ENCODE data around the gene HAO1. TPM values are rescaled to one million over a fixed set of nuclear protein-coding genes. Genes with fewer than 3 reads are reported as not detected.

HAO1 gene
- polyA plus RNA-seq, 1 of the 3 experiments (the other 2 are of a cell fraction) = not detected

GRCh38 chr20:7985916-7986315 lies 45.7 kb upstream of the HAO1 start:
- WGBS (ENCODE audit: low lambda C conversion rate) = 96% methylated on average over 4 of the region's 4 CpGs

GRCh38 chr20:7984192-7984591 lies 43.9 kb upstream of the HAO1 start:
- no peaks in the 10 kb centered on the region for H4K20me1 ChIP-seq (ENCODE audit: insufficient read depth)
- H3K27ac ChIP-seq (ENCODE audit: low read depth in 2 of 2, low read length in 1 of 2) = no peak overlapping the region
- 100% methylated on average over 2 of the region's 2 CpGs for WGBS (ENCODE audit: low lambda C conversion rate)
- no peak overlapping the region for H3K4me3 ChIP-seq (ENCODE audit: low read depth in 2 of 2, low read length in 1 of 2)
- H3K9me3 ChIP-seq = no peaks in the 10 kb centered on the region
- H3K4me2 ChIP-seq = no peak overlapping the region
- H3K9me2 ChIP-seq = no peaks in the 10 kb centered on the region
- CTCF ChIA-PET = interaction anchor here (0.6 to 5.9 kb wide), 4 partner anchors 35 to 1088 kb away, joined by 3 to 45 read pairs (median 12); no protein-coding TSS in a partner anchor
- H2AFZ ChIP-seq (ENCODE audit: low read depth) = no peak overlapping the region
- DNase-seq = no peak
- peaks cover 19 to 75% of the 10 kb centered on the region in 2 experiments for H3K36me3 ChIP-seq (replicated peaks in 1 of 2; ENCODE audit: control insufficient read depth in 1 of 2, insufficient read depth in 2 of 2, low read length in 1 of 2)
- POLR2A ChIA-PET = no interaction called here
- no peak overlapping the region for H3K9ac ChIP-seq
- H3K4me1 ChIP-seq (ENCODE audit: control insufficient read depth in 1 of 2, insufficient read depth in 2 of 2, low read depth in 1 of 2, low read length in 1 of 2) = no peaks in the 10 kb centered on the region; a peak in 2 of 4 replicates
- H3F3A ChIP-seq (replicated peaks; ENCODE audit: insufficient read depth) = no peaks in the 10 kb centered on the region
- no peaks in the 10 kb centered on the region for H3K27me3 ChIP-seq (ENCODE audit: insufficient read depth)
- H3K79me2 ChIP-seq (ENCODE audit: insufficient read depth) = no peaks in the 10 kb centered on the region
- TF ChIP-seq CTCF (IDR thresholded peaks at IDR 0.05) (no peak), MAX (IDR thresholded peaks at IDR 0.05; ENCODE audit: low read depth) (no peak), FOXJ3 (CRISPR knock-in tag; IDR thresholded peaks at IDR 0.05) (no peak), FOXM1 (IDR thresholded peaks at IDR 0.05; ENCODE audit: low read depth) (no peak), NRF1 (IDR thresholded peaks at IDR 0.05; ENCODE audit: low read depth, low read length) (no peak), GABPA (IDR thresholded peaks at IDR 0.05; ENCODE audit: low read depth) (no peak), ELF1 (IDR thresholded peaks at IDR 0.05) (no peak), SIN3A (IDR thresholded peaks at IDR 0.05; ENCODE audit: borderline replicate concordance, low read depth, low read length) (no peak), RCOR1 (IDR thresholded peaks at IDR 0.05; ENCODE audit: low read length) (no peak), MXI1 (IDR thresholded peaks at IDR 0.05; ENCODE audit: low read depth, low read length) (no peak), IRF3 (IDR thresholded peaks at IDR 0.05; ENCODE audit: low read depth, low read length) (no peak), NFIC (IDR thresholded peaks at IDR 0.05; ENCODE audit: borderline replicate concordance) (no peak), MEF2A (IDR thresholded peaks at IDR 0.05; ENCODE audit: borderline replicate concordance, low read depth) (no peak), USF2 (IDR thresholded peaks at IDR 0.05; ENCODE audit: borderline replicate concordance, low read depth, low read length) (no peak)

More at GRCh38 chr20:7985916-7986315, 45.7 kb upstream of the HAO1 start:
- no peak for DNase-seq
- Histone ChIP-seq H3K4me3 (ENCODE audit: low read depth in 2 of 2, low read length in 1 of 2) (no peak overlapping the region), H2AFZ (ENCODE audit: low read depth) (no peak overlapping the region), H3K27ac (ENCODE audit: low read depth in 2 of 2, low read length in 1 of 2) (no peak overlapping the region), H3K9ac (no peak overlapping the region), H3K79me2 (ENCODE audit: insufficient read depth) (no peaks in the 10 kb centered on the region), H3K27me3 (ENCODE audit: insufficient read depth) (no peaks in the 10 kb centered on the region), H3K36me3 (replicated peaks in 1 of 2; ENCODE audit: control insufficient read depth in 1 of 2, insufficient read depth in 2 of 2, low read length in 1 of 2) (peaks cover 19 to 67% of the 10 kb centered on the region in 2 experiments), H3K4me1 (ENCODE audit: control insufficient read depth in 1 of 2, insufficient read depth in 2 of 2, low read depth in 1 of 2, low read length in 1 of 2) (no peaks in the 10 kb centered on the region; a peak in 2 of 4 replicates), H3K4me2 (no peak overlapping the region), H4K20me1 (ENCODE audit: insufficient read depth) (no peaks in the 10 kb centered on the region), H3K9me2 (no peaks in the 10 kb centered on the region), H3K9me3 (no peaks in the 10 kb centered on the region), H3F3A (replicated peaks; ENCODE audit: insufficient read depth) (no peaks in the 10 kb centered on the region)
- TF ChIP-seq GATA2 (CRISPR knock-in tag; IDR thresholded peaks at IDR 0.05) (no peak), MXI1 (IDR thresholded peaks at IDR 0.05; ENCODE audit: low read depth, low read length) (no peak), NRF1 (IDR thresholded peaks at IDR 0.05; ENCODE audit: low read depth, low read length) (no peak), SIN3A (IDR thresholded peaks at IDR 0.05; ENCODE audit: borderline replicate concordance, low read depth, low read length) (no peak), ELF1 (IDR thresholded peaks at IDR 0.05) (no peak), EZH2phosphoT487 (IDR thresholded peaks at IDR 0.05; ENCODE audit: borderline replicate concordance, low read depth) (no peak), RAD21 (IDR thresholded peaks at IDR 0.05; ENCODE audit: low read length) (no peak), PBX3 (IDR thresholded peaks at IDR 0.05) (no peak), RCOR1 (IDR thresholded peaks at IDR 0.05; ENCODE audit: low read length) (no peak), USF2 (IDR thresholded peaks at IDR 0.05; ENCODE audit: borderline replicate concordance, low read depth, low read length) (no peak), GABPA (IDR thresholded peaks at IDR 0.05; ENCODE audit: low read depth) (no peak), NFIC (IDR thresholded peaks at IDR 0.05; ENCODE audit: borderline replicate concordance) (no peak), CHD2 (IDR thresholded peaks at IDR 0.05; ENCODE audit: low read length, partially characterized antibody) (no peak), FOSL2 (IDR thresholded peaks at IDR 0.05; ENCODE audit: borderline replicate concordance, low read depth) (no peak)
- ChIA-PET CTCF (no interaction called here), POLR2A (no interaction called here)

All from SK-N-SH (cell line).